OCI-LY1 (cell line): ENCODE results near the gene SHC3.

Experiments used
- EZH2 ChIP-seq: fragments of 200-600 bp; sonication (generic), shearing (Covaris generic); IDR thresholded peaks from 2 replicates; pipeline ENCODE4 v1.8.0; 2017; ENCODE audit warnings: borderline replicate concordance, mixed run types, mild to moderate bottlenecking, antibody characterized with exemption, low read length, moderate library complexity, mixed read lengths
- TF ChIP-seq, protein P1 (sequence below): fragments of 200-600 bp; sonication (generic), shearing (Covaris generic); IDR thresholded peaks from 2 replicates; pipeline ENCODE4 v1.5.1; 2017; ENCODE audit warnings: mild to moderate bottlenecking, antibody characterized with exemption, low read length, moderate library complexity, mixed read lengths

DNA sequence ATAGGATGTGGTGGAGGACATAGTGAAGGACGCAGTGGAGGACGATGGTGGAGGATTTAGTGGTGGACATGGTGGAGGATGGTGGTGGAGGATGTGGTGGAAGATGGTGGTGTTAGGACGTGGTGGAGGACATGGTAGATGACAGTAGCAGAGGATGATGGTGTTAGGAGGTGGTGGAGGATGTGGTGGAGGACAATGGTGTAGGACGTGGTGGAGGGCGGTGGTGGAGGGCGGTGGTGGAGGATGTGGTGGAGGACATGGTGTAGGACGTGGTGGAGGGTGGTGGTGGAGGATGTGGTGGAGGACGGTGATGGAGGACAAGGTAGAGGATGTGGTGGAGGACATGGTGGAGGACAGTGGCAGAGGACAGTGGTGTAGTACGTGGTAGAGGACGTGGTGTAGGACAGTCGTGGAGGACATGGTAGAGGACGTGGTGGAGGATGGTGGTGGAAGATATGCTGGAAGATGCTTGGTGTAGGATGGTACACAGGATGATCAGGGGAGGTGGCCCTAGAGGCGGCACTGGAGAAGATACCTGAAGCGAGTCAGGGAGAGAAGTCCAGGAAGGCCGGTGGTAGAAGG, 118.6 kb downstream of the SHC3 start:
- TF ChIP-seq, protein P1, sequence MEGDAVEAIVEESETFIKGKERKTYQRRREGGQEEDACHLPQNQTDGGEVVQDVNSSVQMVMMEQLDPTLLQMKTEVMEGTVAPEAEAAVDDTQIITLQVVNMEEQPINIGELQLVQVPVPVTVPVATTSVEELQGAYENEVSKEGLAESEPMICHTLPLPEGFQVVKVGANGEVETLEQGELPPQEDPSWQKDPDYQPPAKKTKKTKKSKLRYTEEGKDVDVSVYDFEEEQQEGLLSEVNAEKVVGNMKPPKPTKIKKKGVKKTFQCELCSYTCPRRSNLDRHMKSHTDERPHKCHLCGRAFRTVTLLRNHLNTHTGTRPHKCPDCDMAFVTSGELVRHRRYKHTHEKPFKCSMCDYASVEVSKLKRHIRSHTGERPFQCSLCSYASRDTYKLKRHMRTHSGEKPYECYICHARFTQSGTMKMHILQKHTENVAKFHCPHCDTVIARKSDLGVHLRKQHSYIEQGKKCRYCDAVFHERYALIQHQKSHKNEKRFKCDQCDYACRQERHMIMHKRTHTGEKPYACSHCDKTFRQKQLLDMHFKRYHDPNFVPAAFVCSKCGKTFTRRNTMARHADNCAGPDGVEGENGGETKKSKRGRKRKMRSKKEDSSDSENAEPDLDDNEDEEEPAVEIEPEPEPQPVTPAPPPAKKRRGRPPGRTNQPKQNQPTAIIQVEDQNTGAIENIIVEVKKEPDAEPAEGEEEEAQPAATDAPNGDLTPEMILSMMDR = no peak
- TF ChIP-seq EZH2 = no peak
